ENCODE measurements around the gene INIP. TPM values are rescaled to one million over a fixed set of nuclear protein-coding genes. Genes with fewer than 3 reads are reported as not detected.

The INIP gene
- total RNA-seq, 1 donor from 2014 or later, result 15.1 TPM

- no peak for DNase-seq (ENCODE audit: low read depth)
- peak overlapping the region; percentile 81 for H3K4me3 ChIP-seq (ENCODE audit: low read depth, low read length)
Observed at GRCh38 chr9:112752334-112753125, 34.6 kb upstream of the INIP start.

GRCh38 chr9:112751056-112751795 is 33.3 kb upstream of the INIP start:
- no peak for DNase-seq (ENCODE audit: low read depth)
- TF ChIP-seq CTCF (conservative IDR thresholded peaks at IDR 0.05; ENCODE audit: low read depth, low read length), result no peak
- peak overlapping the region; percentile 81 for H3K4me3 ChIP-seq (ENCODE audit: low read depth, low read length)

More at GRCh38 chr9:112752334-112753125, 34.6 kb upstream of the INIP start:
- no peak for TF ChIP-seq CTCF (conservative IDR thresholded peaks at IDR 0.05; ENCODE audit: low read depth, low read length)

- no peak for DNase-seq (ENCODE audit: low read depth)
- peak overlapping the region; percentile 81 for H3K4me3 ChIP-seq (ENCODE audit: low read depth, low read length)
- TF ChIP-seq CTCF (conservative IDR thresholded peaks at IDR 0.05; ENCODE audit: low read depth, low read length), result no peak
Observed at GRCh38 chr9:112750764-112751055, 32.8 kb upstream of the INIP start.

- DNase-seq (ENCODE audit: low read depth), result no peak
- TF ChIP-seq CTCF (conservative IDR thresholded peaks at IDR 0.05; ENCODE audit: low read depth, low read length), result peak; percentile 9
Observed at GRCh38 chr9:112750016-112750763, 32.3 kb upstream of the INIP start, which contains the start of gene SNX30. SNX30 (plus strand) TSS chr9:112750760; CDS start chr9:112751002, 242 bp downstream.

GRCh38 chr9:112747094-112747493 is 29.2 kb upstream of the INIP start:
- no peak for DNase-seq (ENCODE audit: low read depth)
- no peak for TF ChIP-seq CTCF (conservative IDR thresholded peaks at IDR 0.05; ENCODE audit: low read depth, low read length)
- H3K4me3 ChIP-seq (ENCODE audit: low read depth, low read length), result no peak overlapping the region

More at GRCh38 chr9:112750016-112750763, 32.3 kb upstream of the INIP start, which contains the start of gene SNX30:
- peak within 1 kb of the TSS; percentile 81 for H3K4me3 ChIP-seq (ENCODE audit: low read depth, low read length)

GRCh38 chr9:112744177-112744576 is 26.3 kb upstream of the INIP start:
- DNase-seq (ENCODE audit: low read depth), result no peak
- no peak for TF ChIP-seq CTCF (conservative IDR thresholded peaks at IDR 0.05; ENCODE audit: low read depth, low read length)
- H3K4me3 ChIP-seq (ENCODE audit: low read depth, low read length), result no peak overlapping the region
